Mononuclear cell (primary cell): ENCODE data around the gene FAM120AOS. TPM values are rescaled to one million over a fixed set of nuclear protein-coding genes. Genes with fewer than 3 reads are reported as not detected.

Experiments used
- H3K27me3 ChIP-seq: 2 replicates; pipeline ENCODE4 v1.6.0; 2011; ENCODE audit warnings: low read length, control low read depth; ENCODE audit not compliant: insufficient read depth
- H3K4me1 ChIP-seq: 2 replicates; pipeline ENCODE4 v1.5.1; 2011; ENCODE audit warnings: mild to moderate bottlenecking, low read length, control low read depth; ENCODE audit not compliant: insufficient read depth
- H3K4me3 ChIP-seq: 2 replicates; pipeline ENCODE4 v1.5.1; 2011; ENCODE audit warnings: mild to moderate bottlenecking, low read length, moderate library complexity
- H3K9me3 ChIP-seq: 2 replicates; pipeline ENCODE4 v1.5.1; 2011; ENCODE audit warnings: low read depth, mild to moderate bottlenecking, control low read depth, low read length
- total RNA-seq: library from RNA; depleted of rRNA; stranded (reverse); fragments of >200 nt; gene quantifications from one replicate; pipeline ENCODE4 v1.2.3, GENCODE V29; 2012

Gene FAM120AOS
- total RNA-seq, 1 donor: 38.6 TPM

DNA sequence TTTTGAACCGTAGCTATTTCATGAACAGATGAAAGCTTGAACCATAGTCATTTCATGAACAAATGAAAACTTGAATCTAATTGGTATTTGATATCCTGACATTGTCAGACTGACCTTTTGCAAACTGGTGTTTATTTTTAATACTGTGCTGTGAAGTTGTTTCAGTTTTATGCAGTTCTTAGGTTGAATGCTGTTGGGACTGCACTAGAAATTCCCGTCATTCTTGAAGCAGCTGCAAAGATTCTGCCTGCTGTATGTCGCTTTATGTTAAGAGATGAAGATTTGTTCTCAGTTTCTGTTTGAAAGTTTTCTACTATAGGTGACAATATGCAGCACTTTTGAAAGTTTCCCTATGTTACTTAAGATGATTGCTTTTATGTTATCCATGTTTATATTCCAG lies 22.5 kb upstream of the FAM120AOS start:
- no peak overlapping the region for H3K4me3 ChIP-seq
- no peaks in the 10 kb centered on the region for H3K4me1 ChIP-seq
- H3K27me3 ChIP-seq: no peaks in the 10 kb centered on the region
- no peaks in the 10 kb centered on the region for H3K9me3 ChIP-seq

- Histone ChIP-seq H3K4me1 (no peaks in the 10 kb centered on the region), H3K4me3 (no peak overlapping the region), H3K27me3 (no peaks in the 10 kb centered on the region), H3K9me3 (no peaks in the 10 kb centered on the region)
Observed at GRCh38 chr9:93475108-93475507, 21.7 kb upstream of the FAM120AOS start.

DNA sequence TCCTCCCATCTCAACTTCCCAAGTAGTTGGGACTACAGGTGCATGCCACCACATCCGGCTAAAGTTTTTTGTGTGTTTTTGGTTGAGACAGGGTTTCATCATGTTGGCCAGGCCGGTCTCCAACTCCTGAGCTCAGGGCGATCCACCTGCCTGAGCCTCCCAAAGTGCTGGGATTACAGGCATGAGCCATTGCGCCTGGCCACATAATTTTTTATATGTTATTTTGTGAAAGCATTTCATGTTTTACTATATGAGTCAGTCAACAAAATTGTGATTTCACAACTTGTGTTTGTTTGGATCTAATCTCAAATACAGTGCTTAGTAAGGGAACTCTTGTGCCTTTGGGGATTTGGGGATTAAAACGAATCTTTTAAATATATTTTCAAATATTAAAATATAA lies 20.0 kb upstream of the FAM120AOS start:
- Histone ChIP-seq H3K4me3 (no peak overlapping the region), H3K9me3 (no peaks in the 10 kb centered on the region), H3K27me3 (no peaks in the 10 kb centered on the region), H3K4me1 (peaks cover 7% of the 10 kb centered on the region)

DNA sequence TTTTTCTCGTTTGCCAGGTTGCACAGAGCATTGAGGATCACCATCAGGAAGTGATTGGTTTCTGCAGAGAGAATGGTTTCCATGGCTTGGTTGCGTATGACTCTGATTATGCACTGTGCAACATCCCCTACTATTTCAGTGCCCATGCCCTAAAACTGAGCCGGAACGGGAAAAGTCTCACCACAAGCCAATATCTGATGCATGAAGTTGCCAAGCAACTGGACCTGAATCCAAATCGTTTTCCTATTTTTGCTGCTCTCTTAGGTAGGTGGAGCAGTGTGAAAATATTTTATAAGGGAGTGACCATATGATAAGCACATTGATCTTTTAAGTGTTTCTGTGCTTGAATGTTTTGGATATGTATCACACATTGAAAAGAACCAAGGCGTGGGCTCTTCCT lies 17.7 kb upstream of the FAM120AOS start:
- Histone ChIP-seq H3K27me3 (no peaks in the 10 kb centered on the region), H3K4me1 (peaks cover 29% of the 10 kb centered on the region), H3K4me3 (no peak overlapping the region), H3K9me3 (no peaks in the 10 kb centered on the region)

DNA sequence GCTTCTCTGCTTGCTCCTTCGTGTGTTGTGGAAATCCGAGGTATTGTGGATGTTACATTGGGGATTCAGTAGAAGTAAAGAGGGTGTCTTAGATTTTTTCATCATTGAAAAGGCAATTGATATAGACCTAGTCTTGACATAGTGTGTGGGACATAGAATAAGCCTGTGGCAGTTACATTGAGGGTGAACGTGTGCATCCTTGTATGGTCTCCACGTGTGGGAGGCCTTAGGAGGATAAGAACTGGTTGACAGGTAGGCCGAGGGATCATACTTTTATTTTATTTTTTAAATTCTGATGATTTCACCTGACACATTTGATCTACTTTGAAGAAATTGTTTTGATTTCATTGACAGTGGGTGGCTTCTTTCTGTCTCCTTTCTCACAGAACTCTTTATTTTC lies 17.0 kb upstream of the FAM120AOS start:
- no peak overlapping the region for H3K4me3 ChIP-seq
- H3K27me3 ChIP-seq: no peaks in the 10 kb centered on the region
- H3K4me1 ChIP-seq: peaks cover 36% of the 10 kb centered on the region
- H3K9me3 ChIP-seq: no peaks in the 10 kb centered on the region

GRCh38 chr9:93468763-93469456 lies 15.5 kb upstream of the FAM120AOS start:
- peaks cover 47% of the 10 kb centered on the region for H3K4me1 ChIP-seq
- H3K9me3 ChIP-seq: no peaks in the 10 kb centered on the region
- no peak overlapping the region for H3K4me3 ChIP-seq
- no peaks in the 10 kb centered on the region for H3K27me3 ChIP-seq

- Histone ChIP-seq H3K9me3 (no peaks in the 10 kb centered on the region), H3K27me3 (no peaks in the 10 kb centered on the region), H3K4me3 (no peak overlapping the region), H3K4me1 (peaks cover 57% of the 10 kb centered on the region)
Observed at GRCh38 chr9:93467462-93467861, 14.1 kb upstream of the FAM120AOS start.

DNA sequence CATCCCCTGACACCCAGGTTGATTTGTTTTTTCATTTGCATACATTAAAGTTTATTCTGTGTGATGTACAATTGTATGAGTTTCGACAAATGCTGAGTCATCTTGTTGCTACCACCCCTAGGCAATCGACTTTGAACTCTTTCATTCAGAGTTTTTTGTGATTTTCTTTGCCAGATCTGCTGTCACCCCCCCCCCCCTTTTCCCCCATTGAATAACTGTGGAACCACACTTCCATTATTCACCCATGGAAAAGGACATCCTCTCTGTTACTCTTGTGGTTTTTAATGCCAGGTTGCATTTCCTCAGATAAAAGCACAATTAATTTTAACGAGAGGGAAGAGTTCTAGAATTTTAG lies 13.7 kb upstream of the FAM120AOS start:
- peaks cover 61% of the 10 kb centered on the region for H3K4me1 ChIP-seq

GRCh38 chr9:93466416-93467061 lies 13.2 kb upstream of the FAM120AOS start:
- Histone ChIP-seq H3K27me3 (no peaks in the 10 kb centered on the region), H3K9me3 (no peaks in the 10 kb centered on the region), H3K4me1 (peaks cover 65% of the 10 kb centered on the region), H3K4me3 (no peak overlapping the region)

More for the DNA sequence above, 13.7 kb upstream of the FAM120AOS start:
- H3K9me3 ChIP-seq: no peaks in the 10 kb centered on the region
- H3K4me3 ChIP-seq: no peak overlapping the region
- no peaks in the 10 kb centered on the region for H3K27me3 ChIP-seq

DNA sequence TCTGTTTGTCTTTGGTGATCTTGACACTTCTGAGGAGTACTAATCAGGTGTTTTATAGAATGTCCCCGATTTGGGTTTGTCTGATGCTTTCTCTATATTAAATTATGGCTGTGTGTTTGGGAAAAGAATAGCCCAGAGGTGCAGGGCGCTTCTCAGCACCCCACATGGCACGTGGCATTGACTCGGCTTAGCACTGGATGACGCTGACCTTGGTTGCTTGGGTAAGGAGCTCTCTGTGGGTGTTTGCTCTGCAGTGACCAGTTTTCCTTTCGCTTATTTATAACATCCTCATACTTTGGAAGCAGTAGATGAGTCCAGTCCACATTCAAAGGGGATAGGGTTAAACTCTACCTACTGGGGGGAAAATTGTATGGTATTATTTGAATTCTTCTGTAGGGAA lies 12.5 kb upstream of the FAM120AOS start:
- Histone ChIP-seq H3K9me3 (no peaks in the 10 kb centered on the region), H3K27me3 (no peaks in the 10 kb centered on the region), H3K4me3 (no peak overlapping the region), H3K4me1 (peaks cover 69% of the 10 kb centered on the region)

DNA sequence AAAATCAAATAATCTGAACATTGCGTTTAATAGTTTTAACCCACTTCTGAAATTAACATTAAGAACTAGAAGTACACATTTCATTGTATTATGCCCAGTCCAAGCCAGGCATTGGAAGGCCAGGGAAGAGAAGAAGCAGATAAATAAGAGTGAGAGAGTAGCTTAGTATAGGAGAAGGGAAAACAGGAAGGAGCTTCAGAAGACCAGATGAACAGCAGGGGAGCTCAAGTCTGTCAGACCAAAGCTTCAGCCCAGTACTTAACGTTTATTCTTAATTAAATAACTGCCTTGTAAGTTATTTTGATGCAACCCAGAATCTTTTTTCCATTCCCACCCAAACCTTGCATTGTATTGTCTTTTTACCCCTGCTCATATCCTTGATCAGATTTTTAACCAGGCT lies 11.5 kb upstream of the FAM120AOS start:
- no peaks in the 10 kb centered on the region for H3K9me3 ChIP-seq
- H3K4me1 ChIP-seq: peaks cover 76% of the 10 kb centered on the region
- H3K27me3 ChIP-seq: no peaks in the 10 kb centered on the region
- H3K4me3 ChIP-seq: no peak overlapping the region

DNA sequence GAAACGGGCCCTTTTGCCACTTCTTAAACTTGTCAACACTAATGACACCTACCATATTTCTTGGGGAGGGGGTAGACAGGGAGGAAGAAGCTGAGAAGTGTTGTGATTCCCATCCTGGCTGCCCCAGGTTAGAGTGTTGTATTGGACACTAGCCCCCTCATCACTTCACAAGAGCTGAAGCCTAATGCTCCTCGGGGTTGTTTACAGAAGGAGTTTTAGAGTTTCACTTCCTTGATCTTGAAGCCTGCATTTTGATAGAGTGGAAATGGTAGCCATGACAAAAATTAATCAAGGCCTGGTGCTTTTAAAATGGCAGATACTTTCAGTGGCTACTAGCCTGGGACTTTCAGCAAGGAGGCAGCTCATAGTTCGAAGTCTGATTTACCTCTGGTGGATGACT lies 11.0 kb upstream of the FAM120AOS start:
- H3K4me1 ChIP-seq: peaks cover 78% of the 10 kb centered on the region
- no peaks in the 10 kb centered on the region for H3K9me3 ChIP-seq
- no peak overlapping the region for H3K4me3 ChIP-seq
- H3K27me3 ChIP-seq: no peaks in the 10 kb centered on the region

GRCh38 chr9:93463638-93464248 lies 10.4 kb upstream of the FAM120AOS start:
- no peaks in the 10 kb centered on the region for H3K9me3 ChIP-seq
- H3K27me3 ChIP-seq: no peaks in the 10 kb centered on the region
- H3K4me1 ChIP-seq: peaks cover 80% of the 10 kb centered on the region
- no peak overlapping the region for H3K4me3 ChIP-seq

DNA sequence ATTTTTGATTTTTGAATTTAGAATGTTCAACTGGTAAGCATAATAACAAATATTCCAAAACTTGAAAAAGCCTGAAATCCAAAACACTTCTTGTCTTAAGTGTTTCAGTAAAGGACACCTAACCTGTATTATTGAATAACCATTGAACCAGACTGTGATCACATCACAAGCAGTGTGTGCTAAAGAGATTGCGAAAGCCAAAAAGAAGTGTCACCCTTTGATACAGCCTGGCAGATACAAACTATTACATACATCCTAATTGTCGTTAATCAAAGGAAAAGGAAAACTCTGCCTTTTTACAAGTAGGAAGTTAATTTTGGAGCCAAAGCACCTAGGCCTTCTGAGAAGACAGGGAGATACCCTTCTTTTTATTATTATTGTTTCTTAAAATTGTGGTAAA lies 8.4 kb upstream of the FAM120AOS start:
- peaks cover 78% of the 10 kb centered on the region for H3K4me1 ChIP-seq
- H3K4me3 ChIP-seq: no peak overlapping the region
- H3K9me3 ChIP-seq: no peaks in the 10 kb centered on the region
- no peaks in the 10 kb centered on the region for H3K27me3 ChIP-seq

GRCh38 chr9:93461414-93461743 lies 8.0 kb upstream of the FAM120AOS start:
- Histone ChIP-seq H3K9me3 (no peaks in the 10 kb centered on the region), H3K4me1 (peaks cover 77% of the 10 kb centered on the region), H3K27me3 (no peaks in the 10 kb centered on the region), H3K4me3 (no peak overlapping the region)
